GM21576 (cell line): ENCODE measurements around the gene CALN1.
"Not testable (repeated sequence)": the region's sequence is repeated elsewhere in the genome, so short reads cannot be mapped to it uniquely, and the experiment has no call there.

Source experiments
- ATAC-seq: cut with Tn5 transposase; IDR thresholded peaks from one replicate; pipeline ENCODE4 v1.9.1; 2021; ENCODE audit warnings: mild to moderate bottlenecking, moderate library complexity; ENCODE audit not compliant: unreplicated experiment

Gene CALN1

DNA sequence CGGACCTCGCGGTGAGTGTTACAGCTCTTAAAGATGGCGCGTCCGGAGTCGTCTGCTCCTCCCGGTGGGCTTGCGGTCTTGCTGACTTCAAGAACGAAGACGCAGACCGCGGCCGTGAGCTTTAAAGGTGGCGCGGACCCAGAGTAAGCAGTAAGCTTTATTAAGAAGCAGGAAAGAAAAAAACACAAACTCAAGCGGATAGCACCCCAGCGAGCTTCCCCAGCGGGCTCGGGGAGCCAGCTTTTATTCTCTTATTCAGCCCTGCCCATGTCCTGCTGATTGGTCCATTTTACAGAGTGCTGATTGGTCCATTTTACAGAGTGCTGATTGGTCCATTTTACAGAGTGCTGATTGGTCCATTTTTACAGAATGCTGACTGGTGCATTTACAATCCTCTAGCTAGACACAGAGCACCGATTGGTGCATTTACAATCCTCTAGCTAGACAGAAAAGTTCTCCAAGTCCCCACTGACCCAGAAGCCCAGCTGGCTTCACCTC is at the start of gene CALN1:
Gene CALN1 (minus strand): TSS at position 218 of the 498 bp plus-strand sequence.
- not testable (repeated sequence) for ATAC-seq

DNA sequence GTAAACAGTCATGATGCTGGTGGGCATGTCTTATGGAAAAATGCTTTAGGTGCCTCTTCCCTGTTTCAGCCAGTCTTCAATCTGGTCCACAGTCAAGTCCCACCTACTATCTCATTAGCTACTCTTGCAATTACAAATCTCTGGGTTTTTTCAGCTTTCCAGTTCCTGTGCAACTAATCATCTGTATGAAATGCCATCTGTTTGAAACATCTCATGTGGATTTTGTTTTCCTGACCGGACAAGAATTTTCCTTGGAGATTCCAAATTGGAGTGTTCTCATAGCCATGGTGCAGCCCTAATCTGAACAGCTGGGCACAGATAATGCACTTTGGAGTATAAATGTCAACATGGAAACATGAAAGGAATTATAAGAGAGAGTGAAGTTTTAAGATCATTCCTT is 41.3 kb upstream of the CALN1 start:
- ATAC-seq = no peak

DNA sequence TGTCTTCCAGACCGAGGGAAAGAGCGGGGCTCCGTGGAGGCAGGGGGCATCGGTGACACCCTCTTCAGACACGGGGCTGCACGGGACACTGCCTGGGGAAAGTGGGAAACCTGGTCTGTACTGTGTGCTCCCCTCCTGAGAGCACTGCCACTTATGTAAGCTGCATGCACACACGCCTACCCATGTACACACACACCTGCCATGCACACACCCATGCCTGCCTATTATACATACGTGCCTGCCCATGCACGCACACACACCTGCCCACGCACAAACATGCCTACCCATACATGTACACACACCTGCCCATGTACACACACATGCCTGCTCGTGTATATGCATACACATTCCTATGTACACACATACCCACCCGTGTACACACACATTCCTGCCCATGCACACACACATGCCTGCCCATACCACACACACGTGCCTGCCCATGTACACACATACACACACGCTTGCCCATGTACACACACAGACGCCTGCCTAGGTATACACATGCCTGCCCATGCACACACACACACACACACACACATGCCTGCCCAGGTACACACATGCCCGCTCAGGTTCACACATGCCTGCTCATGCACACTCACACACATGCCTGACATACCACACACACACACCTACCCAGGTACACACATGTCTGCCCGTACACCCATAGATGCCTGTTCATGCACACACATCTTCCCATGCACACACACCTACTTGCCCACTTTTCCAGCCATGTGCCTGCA is 35.5 kb upstream of the CALN1 start:
- no peak for ATAC-seq

DNA sequence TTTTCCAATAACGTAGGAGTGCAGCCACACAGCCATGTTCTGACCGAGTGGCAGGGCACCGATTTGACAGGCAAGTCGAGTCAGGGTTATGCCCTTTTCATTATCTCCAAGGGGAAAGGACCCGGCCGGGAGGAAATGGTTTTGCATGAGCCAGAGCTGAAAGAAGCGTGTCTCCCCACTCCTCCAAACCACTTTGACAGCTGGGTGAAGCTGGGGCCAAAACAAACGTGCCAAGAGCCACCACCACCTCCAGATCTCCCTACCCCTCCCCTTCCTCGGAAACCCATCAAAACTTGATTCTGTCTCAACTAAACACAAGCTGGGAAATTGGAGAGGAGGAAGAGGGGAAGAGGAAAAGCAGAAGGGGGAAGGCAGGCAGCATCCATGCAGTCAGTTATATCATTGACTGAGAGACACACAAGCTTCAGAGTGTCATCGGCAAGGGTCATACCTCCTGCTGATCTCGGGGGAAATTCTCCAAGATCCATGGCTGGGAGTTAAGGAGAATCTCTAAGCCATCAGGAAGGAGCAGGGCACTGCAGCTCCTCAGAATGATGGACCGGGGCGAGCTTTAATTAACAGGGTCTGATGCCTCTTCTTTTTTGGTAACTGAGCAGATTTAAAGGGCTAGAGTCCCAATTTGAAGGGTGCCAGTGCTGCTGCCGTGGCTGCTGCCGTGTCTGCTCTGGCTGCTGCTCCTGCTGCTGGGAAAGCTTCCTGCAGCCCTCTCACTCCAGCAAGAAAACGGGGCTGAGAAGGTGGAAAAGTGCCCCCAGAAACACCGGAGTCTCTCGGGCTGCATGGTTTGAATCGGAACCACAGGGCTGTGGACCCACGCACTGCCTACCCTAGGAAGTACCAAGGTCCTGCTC is 34.7 kb upstream of the CALN1 start:
- no peak for ATAC-seq

DNA sequence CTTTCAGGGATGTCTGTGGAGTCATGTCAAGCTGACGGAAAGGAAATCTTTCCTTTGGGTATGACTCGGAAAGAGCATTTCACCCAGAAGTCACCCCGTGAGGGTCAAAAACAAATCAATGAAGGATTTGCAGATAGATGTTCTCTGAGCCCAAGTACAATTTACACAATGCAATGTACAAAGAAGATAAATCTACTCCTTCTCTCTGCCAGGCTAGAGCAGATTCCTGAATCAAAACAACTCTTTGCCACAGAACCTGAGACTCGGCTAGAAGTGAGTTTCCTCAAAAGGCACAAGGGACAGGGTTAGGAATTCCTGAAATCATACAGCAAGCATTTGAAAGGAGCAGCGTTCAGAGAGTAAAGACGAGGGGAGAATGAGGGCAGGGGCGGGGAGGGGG is 34.0 kb upstream of the CALN1 start:
- ATAC-seq = no peak

DNA sequence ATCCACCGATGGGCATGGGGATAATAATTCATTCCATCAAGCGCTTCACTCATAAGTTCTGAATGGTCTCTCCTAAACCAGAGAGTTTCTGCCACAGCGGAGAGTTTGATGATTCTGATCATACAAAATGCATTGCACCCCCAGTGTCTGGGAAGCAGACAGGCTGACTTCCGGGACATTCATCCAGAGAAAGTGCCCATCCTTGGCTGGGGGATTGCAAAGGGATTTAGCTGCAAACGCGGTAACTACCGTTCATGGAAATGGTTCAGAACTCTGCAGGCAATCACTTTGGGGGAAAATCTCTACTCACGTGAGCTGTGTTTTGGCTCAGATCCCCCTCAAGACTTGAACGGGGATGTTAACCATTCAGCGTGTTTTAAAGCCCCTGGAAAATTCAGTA is 33.4 kb upstream of the CALN1 start:
- ATAC-seq = no peak

DNA sequence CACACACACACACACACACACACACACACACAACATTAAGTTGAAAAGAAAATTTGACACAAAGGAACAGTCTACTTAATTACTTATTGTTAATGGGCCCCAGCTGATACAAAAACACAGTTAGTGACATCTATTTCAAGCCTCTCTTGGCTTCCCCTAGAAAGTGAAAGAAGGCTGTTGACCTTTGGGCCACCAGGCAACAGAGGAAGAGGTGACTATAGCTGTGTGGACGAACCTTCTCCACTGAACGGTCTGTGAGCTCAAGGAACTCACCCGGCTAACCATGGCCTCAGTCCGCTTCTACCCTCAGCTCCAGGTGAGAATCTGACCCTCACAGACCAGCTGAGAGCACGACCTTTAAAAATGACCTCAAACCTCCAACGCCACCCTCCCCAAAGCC is 32.9 kb upstream of the CALN1 start:
- no peak for ATAC-seq

DNA sequence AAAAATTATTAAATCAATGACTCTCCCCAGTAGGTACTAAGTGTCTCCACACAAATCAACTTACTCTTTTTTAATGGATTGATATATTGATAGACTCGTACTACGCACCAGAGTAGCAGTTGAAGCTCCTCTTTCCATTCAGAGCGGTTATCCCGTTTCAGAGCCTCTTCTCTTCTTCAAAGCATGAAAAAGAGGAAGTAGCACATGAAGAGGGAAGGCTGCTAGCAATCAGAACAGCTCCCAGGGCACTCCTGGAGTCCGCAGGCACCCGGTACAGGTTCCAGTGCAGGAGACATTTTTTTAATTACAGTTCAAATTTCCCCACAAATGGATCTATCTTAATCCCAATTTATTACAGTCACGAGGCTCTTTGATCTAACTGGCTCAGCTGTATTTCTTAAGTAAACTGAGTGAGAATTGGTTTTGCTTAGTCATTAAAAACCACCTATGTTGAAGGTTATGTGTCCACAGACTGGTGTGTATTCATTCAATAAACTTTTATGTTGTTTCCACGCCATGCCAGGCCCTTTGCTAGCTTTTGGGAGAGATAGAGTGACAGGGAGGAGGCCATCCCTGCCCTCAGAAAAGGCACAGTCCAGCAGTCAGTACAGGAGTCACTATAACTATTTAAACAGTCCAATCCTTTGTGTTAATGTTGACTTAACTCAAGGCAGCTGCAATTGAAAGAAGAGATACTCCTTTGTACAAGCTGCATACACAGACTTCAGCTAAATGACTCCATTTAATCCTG is 32.1 kb upstream of the CALN1 start:
- ATAC-seq = no peak

DNA sequence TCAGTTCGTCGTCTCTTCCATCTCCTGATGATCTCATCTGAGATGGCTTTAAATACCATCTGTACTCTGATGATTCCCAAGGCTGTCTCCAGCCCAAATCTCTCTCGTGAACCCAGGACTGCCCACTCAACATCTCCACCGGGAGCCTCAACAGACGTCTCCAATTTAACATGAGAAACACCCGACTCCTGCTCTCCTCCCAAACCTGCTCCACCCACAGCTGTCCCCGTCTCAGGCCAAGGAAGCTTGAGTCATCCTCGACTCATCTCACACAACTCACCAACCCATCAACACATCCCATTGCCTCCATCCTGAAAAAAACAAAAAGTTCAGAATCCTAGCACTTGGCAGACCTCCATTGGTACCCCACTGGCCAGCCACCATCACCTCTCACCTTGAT is 29.7 kb upstream of the CALN1 start:
- no peak for ATAC-seq

DNA sequence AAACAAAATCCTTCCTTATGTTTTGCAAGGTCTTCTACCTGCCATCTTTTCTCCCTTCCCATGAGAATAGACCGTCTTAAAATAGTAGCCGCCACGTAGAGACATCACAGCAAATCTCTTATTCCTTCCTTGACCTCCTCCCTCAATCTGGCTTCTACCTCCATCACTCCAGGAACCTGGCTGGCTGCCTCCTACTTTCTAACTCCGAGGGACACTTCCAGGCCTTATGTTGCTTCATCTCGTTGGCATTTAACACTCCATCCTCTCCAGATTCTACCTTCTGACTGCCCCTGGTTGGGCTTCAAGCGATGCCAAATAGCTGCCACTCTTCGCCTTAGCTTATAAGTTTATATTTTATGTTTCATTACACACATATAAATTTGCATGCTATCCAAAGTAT is 26.4 kb upstream of the CALN1 start:
- no peak for ATAC-seq

DNA sequence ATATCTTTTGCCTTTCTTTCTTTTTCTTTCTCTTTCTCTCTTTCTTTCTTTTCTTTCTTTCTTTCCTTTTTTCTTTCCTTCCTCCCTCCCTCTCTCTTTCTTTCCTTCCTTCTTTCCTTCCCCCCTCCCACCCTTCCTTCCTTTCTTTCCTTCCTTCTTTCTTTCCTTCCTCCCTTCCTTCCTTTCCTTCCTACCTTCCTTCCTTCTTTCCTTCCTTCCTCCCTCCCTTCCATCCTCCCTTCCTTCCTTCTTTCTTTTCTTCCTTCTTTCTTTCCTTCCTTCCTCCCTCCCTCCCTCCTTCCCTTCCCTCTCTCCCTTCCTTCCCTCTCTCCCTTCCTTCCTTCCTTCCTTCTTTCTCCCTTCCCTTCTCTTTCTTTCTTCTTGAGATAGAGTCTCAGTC is 25.5 kb upstream of the CALN1 start:
- ATAC-seq = no peak

DNA sequence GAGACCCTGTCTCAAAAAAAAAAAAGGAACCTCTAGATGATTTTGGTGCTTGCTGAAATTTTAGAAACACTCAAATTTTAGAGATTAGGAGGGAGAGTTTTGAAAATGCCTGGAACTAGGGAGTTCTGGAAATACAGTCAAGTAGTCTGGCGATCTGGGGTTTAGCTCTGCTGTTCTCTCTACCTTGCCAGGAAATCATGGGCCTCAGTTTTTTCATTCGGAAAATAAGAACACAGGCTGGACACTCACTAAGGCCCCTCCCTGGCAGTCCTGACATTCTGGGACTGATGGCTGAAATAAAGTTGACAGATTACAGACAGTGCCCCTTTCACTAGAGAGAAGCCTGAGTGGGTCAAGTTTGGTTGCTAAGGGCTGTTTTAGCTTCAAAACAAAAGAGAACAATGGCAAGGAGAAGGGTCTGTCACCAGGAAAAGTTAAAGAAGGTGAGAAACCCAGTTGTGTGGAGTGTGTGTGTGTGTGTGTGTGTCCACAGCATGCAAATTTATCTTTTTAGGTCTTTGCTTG is 25.0 kb upstream of the CALN1 start:
- no peak for ATAC-seq

DNA sequence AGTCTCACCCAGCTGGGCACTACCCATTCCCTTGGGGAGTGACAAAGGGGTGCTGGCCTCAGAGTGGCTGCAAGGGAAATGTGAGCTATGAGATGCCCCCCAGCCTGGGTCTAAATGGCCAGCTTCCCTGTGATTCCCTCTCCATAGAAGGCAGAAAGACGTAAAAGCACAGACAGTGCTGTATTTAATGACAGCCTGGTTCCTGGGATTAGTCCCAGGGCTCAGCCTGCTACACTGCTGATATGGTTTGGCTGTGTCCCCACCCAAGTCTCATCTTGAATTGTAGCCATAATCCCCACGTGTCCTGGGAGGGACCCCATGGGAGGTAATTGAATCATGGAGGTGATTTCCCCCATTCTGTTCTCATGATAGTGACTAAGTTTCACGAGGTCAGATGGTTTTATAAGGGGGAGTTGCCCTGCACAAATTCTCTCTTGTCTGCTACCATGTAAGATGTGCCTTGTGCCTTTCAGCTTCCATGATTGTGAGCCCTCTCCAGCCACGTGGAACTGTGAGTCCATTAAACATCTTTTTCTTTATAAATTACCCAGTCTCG is 23.9 kb upstream of the CALN1 start:
- no peak for ATAC-seq

DNA sequence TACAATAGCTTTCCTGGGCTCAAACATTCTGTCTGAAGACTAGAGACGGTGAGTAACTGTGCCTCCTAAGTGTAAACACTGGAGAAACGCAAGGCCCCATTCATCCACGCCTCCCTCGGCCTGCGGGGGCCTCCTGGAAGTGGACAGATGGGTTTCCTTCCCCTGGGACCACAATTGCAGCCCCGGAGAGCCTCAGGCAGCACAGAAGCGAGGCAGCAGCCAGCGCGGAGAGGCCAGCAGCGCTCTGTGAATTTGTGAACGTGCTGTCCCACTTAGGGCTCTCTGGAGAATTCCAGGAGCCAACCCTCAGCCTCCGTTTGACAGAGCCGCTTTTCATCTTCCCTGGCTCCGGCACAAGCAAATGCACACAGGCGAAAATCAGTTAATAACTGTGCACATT is 23.2 kb upstream of the CALN1 start:
- no peak for ATAC-seq

DNA sequence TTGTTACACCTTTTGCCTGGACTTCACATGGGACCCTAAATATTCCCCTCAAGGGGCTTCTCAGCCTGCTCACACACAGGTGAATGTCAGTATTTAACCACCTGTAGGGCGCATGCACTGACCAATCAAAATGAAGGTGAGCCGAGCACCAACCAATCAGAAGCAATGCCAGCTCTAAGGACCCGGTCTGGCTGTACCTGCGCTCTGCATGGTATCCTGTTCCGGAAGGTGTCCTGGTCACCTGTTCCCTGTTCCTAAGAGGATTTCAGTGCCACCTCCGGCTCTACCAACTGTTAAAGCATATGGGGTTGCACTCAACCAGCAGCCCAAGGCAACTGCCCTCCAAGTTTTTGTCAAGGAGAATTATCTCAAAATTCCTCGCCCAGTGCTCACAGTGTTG is 18.4 kb upstream of the CALN1 start:
- ATAC-seq = no peak

DNA sequence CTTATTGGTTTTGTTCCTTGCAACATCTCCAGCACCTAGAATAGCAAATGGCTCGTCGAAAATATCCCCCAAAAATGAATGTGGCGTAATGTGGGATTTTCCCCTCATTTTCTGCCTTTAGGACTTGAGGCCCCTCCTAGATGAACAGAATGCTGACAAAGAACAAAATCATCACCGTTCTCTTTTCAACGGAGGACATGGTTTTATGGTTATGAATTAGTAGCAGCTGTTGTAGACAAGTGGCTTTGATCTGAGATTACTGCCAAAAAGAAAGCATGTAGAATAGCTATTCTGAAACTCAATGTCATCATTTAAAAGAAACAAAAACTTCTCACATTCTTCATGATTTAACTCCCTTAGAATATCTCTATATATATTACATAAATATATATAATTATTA is 17.2 kb upstream of the CALN1 start:
- ATAC-seq = no peak

DNA sequence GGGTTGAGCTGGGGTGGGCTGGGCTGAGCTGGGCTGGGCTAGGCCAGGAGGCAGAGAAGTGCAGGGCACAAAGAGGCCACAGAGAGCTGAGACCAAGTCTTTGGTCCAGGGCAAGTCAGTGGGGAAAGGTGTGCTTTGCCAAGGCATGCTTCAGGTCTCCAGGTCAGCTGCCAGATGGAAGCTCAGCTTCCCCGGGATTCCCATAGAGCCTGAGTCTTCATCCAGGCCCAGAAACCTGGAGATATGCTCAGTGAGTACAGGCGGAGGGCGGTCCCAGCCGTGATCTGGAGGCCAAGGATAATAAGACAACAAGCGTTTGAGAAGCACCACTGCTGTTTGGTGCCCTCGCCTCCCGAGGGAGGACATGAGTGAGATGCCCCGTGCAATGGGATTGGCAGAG is 4.7 kb upstream of the CALN1 start:
- ATAC-seq = no peak

DNA sequence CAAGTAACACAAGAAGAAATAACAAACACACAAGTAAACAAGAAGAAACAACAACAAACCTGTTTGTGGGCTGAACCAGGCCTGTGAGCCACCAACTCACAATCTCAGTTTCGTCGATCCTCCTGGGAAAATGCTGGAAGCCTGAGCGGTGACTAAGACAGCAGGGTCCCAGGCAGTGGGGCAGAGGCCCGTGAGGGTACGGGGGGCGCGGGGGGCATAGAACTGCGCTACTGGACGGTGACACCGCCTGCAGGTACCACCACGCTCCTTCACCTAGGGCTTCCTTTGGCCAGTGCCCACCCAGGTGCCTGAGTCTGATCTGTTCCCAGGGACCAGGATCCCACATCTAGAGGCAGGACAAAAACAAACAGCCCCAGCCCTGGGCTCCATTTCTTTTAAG is 3.4 kb upstream of the CALN1 start:
- no peak for ATAC-seq

DNA sequence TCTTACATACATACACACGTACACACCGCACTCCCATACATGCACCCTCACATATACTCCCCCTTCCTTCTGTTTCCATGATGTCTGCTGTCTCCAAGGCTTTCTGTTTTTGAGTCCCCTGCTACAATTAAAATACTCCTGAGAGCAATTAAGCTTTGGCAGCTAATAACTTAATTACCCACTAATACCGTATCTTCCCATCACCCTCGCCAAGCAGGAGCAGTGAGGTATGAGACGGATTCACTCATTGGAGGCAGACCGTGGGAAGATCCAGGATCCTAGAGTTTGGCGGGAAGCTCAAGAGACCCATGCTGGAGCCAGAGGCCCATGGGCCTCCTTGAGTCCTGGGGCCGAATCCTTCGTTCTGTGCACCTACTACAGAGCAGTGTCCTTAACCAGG is 1.7 kb upstream of the CALN1 start:
- no peak for ATAC-seq

DNA sequence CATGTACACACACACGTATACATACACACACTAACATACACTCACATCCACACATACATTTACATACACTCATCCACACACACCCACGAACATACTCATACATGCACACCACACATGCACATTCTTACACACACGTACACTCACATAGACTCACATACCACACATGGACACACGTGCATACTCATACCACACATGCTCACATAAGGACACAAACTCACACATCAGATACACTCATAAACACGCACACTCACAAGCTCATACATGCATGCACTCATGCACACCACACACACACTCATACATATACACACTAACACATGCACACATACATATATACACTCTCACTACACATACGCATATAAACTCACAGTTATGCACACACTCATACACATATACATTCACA is 1.2 kb upstream of the CALN1 start:
- no peak for ATAC-seq

DNA sequence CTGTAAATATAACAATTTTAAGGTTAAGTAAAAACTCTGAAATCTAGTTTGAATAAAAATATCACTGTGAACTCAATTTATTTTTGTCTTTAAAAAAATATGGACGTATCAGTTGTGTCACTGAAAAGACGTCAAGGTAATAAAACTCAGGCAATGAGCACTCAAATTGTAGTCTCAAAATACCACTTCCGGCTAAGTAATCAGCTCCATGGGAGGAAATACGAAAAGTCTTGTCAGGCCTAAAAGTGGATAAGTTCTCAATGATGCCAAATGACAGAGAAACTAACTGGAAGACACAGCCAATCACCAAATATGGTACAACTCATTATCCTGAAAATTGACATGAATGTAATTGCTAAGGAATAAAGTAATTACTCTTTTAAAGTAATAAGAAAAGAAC is 719 bp downstream of the CALN1 start:
- no peak for ATAC-seq
